CD4-positive, alpha-beta T cell treated with Interleukin-2 at 100 ng/mL for 4 hours (primary cell): ENCODE measurements around the gene JAG1.
A peak's percentile ranks its signal among the peaks of the same experiment; 100 is the strongest.

Experiments used
- DNase-seq: peaks from one replicate; pipeline ENCODE4 v3.0.0-alpha.2; 2020; ENCODE audit warnings: low spot score

Gene JAG1

DNA sequence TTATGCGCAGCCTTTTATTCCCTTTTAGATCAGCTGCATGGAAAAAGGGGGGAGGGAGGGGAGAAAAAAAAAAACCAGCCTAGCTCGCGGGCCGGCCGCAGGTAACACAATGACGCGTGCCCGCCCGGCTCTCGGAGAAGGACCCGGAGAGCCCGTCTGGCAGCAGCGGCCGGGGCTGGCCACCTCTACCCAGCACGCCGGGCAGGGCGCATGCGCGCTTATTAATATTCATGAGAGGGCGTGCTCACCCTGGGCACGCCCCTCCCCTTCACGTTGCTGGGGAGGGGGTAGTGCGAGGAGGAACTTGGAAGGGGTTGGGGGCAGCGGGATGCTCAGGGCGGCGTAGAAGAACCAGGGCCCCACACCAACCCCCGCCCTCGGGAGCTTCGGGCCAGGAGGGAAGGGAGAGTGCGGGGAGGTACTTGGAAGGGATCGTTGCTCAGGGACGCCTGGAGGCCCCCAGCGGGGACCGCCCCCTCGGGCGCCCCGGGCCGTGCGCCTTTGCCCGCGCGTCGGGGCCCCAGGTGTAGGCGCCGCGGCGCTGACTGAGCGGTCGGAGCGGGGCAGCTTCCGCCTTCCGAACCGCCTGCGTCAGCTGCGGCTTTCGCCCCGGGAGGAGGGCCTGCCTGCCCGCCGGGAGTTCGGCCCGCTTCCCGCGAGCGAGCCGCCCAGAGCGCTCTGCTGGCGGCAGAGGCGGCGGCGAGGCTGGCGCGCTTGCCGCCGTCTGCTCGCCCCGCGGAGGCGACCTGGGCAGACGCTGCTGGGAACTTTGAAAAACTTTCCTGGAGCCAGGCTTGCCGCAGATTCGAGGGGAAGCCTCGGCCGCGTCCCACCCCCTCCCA is at the start of gene JAG1:
Gene JAG1, minus strand, starts transcription at position 158 of the 842 bp plus-strand sequence. CDS start 469 bp downstream, outside the sequence.
- DNase-seq: peak; percentile 34

DNA sequence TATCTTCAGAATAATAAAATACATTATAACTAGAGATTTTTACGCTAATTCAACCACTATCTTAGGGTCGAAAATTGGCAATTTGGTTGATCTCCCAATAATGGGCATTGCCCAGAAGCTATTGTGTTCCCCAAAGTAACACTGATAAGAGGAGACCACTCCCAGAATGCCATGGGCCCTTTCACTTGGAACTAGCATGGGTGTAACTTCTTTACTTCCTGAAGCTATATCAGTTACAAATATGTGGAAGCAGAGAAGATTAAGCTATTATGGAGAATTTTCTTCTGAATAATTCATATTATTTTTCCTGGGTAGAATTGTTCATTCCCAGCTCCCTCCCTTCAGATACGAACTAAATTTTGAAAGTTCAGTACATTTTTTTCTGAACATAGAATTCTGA is 48.2 kb upstream of the JAG1 start:
- DNase-seq: no peak

DNA sequence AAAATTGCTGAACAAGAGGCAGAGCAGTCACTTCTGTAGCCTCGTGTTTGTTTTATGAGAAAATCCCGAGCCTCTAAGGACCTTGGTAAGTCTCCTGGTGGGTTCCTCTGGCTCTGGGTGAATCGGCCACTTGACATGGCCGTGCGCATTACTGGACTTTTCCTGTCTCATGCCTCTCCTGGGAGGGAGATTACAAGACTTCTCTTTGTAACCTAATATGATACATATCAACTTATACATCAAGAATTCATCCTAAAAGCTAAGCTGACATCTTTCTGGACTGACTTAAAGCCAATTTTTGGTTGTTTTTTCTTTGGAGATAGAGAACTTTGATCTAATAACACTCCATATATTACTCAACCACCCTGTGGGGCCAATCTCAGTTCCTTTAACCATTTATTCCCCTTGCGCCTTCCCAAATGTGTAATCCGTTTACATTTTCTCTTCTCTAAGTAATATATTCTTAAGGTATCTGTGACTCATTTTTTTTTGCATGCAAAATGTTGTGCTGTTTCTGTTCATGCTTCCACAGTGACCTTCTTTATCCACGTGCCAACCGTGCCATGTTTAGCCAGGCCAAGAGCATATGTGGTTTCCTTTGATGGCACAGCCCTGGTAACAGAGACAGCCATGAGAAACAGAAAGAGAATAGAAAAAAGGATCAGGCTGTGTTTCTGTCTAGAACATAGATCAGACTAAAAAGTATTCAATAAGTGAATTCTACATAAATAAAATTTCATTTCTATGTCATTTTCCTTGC is 47.5 kb upstream of the JAG1 start:
- no peak for DNase-seq

DNA sequence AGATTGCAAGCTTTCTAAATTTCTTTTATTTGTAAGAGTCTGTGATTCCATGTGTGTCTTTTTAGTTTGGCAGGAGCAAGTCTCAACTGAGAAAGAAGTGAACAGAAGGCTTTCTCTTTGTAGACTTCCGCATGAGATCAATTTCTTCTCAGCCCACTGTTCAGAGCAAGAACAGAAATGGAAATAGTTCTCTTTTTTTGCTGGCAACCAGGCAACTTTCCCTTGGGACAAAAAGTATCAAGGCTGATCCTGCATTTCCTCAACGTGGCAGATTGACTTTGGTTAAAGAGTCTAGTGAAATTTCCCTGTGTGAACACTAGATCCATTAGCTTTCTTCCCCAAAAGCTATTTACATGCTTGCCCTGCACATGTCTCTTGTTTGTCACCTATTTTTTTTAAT is 46.8 kb upstream of the JAG1 start:
- DNase-seq: no peak

DNA sequence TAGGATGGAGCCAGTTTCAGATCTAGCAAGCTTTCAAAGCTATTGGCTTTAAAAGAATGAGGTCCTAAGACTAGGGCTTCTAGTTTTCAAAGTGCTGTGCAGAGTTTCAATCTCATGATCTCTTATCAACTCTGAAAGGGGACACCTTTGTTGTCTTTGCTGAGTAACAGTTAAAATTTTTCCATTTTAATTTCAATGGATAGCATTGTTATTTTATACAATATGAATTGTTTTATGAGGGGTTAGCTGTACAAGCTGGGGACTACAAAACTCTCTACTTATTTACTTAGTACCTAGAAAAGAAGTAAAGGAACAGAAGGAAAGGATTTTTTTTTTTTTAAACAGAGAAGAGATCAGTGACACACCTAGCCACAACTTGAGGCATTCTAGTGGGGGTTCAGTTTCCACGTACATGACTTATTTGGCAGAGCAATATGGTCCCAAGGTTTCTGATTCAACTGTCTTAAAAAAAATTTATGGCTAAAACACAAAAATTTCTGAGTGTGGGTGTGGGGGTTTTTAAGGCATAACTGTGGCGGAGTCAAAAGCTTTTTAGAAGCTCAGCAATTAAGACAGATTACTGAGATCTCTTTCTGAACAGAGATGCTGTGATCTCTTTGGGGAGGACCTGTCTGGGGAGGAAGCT is 46.1 kb upstream of the JAG1 start:
- no peak for DNase-seq

DNA sequence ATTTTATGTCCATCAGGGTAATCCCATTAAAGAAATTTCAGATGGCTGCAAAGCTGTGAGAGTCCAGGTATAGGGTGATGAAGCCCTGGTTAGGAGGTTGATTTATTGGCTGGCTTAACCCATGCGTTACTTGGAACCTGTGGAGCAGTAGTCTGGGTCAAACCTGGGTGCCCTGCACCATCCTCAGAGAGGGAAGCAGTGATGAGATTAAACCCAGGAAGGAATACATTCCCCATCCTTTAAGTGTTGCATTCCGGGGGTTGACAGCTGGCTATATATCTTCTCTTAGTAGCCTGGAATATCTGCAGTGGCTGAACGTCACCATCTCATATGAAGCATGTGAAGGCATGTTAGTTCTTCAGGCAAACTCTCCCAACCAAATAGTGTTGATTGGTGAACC is 44.9 kb upstream of the JAG1 start:
- no peak for DNase-seq

DNA sequence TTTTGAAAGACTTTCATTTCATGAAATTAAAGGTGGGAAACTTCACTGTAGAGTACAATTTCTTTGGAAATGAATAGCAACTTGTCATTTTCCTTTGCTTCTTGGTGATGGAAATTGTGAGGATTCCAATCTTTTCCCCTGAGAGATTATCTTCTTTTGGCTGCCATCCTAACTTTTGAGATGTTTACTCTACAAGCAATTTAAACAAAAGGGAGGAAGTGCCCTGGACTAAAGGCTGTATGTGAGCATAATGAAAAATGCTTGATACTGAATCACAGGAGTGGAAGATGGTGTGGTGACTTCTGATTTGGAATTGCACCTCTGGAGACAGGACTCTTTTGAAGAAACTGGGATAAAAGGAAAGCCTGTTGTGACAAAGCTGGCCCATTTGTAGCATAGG is 43.1 kb upstream of the JAG1 start:
- no peak for DNase-seq

DNA sequence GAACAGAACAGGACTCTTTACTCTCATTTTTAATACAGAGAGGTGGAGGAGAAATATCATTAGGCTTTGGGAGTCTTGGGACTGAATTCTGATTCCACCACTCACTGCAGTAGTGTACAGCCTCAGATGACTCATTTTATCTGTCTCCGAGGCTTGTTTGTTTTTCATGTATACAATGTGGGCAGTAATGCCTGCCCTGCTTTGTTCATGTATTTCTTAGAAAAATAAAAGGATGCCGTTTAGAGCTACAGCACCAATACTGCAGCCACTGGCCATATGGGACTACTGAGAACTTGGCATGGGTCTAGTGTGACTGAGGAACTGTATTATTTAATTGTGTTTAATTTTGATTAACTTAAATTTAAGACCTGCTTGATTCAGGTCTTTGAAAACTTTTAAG is 41.2 kb upstream of the JAG1 start:
- DNase-seq: no peak

DNA sequence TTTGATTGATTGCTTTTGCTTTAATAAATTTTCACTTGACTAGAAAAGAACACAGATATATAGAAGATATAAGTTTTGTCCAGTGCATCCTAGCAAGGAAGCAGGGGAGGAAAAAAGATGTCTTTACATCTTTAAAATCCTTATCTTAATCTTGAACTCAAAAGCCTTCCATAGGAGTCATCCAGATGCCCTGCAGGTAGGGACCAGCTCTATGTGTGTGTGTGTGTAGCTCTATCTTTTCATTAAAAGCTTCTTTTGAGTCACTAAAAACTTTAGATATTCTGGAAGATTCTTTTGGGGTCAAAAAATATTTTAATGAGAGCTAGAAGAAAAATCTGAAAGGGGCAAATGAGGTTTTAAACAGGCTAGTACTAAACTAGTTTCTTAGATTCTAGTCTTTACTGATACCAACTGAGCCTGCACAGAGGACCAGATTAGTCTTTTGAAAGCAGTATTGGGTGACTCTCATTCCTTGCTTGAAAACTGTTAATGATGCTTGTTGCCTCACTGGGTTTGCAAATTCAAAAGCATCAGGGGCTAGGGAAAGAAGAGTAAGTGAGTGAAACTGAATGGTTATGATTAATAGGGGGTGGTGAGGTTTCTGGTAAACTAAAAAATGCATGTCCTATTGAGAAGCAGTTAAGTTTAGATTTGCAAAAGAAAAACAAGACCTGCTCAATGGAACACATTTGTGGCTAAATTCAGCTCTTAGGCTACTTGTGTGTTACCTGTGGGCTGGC is 40.6 kb upstream of the JAG1 start:
- DNase-seq: no peak

DNA sequence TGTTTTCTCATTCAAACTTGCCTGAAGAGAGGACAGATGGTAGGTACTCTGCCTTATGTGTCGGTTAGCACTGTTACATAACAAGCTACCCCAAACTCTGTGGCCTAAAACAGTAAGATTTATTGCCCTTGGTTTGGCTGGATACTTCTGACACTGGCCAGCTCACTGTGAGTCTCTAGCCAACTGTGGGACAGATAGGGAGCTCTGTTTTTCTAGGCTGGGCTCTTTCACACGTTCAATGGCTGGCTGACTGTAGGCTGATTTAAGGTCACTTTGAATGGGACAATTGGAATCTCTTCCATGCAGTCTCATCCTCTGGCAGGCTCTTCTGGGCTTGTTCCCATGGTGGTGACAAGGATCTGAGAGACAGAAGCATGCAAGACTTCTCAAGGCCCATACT is 39.4 kb upstream of the JAG1 start:
- no peak for DNase-seq

DNA sequence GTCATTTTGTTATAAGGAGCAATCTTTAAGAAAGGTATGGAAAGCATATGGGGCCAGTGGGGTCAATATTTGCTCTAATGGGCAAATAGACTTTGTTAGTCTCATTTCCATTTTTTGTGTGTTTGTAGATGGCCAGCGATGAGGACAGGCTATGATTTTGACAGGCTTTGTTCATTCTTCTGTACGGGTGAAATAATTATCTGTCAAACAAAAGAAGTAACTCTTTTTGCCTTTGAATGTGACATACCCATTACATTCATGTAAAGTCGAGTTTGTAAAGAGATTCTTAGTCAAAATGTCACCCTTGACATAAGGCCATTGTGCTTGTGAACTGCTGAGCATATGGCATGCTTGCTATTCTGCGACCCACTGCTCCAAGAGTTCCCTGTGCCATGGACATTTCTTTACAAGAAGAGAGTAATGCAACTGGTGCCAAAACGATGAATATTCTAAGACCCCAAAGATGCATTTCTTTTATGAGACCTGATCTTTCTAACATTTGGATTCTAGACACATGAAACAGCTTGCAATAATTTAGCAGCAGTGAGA is 38.2 kb upstream of the JAG1 start:
- no peak for DNase-seq

DNA sequence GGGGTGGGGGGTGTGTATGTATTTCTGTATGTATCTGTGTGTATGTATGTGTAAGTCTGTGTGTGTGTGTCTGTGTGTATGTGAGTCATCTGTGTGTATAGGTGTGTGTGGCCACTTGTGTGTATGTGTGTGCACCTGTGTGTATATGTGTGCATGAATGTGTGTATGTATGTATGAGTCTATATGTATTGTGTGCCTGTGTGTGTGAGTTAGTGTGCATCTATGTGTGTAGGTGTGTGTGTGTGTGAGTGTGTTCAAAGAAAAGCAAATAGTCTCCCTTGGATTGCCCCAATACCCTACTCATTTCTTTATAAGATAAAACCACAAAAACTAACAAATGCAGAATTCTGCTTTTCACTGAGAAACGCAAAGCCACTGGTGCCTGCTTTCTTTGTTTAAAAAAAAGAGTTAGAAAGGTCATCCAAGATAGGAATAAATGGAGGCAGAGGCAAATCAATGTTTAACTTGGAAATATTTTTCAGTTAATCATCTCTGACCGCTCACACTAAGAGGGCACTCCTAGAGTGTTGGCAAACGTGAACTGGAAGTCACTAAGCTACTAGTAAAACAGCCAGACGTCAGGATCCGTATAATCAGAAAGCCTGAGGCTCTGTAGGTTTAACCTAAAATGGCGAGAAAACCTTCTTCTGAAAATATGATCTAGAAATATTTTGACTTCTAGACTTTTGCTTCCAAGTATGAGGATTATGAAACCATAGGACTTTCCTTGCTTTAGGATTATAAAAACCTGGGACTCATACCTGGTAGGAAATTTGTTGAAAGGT is 37.4 kb upstream of the JAG1 start:
- DNase-seq: no peak

DNA sequence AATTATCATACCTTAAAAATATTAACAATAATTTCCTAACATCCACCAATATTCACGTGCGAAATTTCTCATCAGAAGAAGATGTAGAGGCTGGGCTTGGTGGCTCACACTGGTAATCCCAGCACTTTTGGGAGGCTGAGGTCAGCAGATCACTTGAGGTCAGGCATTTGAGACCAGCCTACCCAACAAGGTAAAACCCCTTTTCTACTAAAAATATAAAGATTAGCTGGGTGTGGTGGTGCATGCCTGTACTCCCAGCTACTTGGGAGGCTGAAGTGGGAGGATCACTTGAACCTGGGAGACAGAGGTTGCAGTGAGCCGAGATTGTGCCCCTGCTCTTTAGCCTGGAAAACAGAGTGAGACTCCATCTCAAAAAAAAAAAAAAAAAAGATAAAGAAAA is 36.1 kb upstream of the JAG1 start:
- DNase-seq: no peak

DNA sequence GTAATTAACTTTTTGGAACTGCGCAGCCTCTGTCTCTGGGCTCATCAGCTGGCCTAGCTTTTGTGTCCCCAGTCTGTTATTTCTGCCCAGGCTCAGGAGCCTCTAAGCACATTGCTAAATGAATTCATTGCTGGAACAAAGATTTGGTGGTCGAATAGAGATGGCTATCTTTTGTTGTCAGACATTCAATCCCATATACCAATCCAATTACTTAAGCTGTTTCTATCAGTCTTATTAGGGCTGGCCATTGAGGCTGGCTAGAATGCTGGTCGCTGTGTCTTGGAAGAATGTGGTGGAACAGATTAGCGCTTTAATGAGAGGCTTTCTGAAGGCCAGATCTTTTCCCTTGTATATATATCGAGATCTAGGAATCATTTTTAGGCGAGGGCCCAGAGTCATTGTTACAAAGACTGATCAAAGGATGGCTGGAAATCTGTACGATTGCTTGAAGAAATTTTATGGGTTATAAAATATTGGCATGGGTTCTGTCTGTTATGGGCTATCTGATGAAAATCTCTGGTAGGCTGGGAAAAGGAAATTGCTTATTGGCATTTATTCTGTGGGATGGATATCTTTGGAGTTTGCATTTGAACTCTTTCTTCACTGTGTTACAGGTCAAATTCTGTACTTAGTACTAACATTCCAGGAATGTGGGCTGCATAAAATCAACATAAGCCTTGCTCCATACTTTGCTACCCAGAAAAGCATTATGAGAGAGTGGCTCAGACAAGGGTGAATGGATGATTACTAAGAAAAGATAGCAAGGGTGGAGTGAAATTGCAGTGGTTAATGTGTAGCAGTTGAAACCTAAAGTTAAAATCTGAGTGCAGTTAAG is 34.8 kb upstream of the JAG1 start:
- DNase-seq: no peak

DNA sequence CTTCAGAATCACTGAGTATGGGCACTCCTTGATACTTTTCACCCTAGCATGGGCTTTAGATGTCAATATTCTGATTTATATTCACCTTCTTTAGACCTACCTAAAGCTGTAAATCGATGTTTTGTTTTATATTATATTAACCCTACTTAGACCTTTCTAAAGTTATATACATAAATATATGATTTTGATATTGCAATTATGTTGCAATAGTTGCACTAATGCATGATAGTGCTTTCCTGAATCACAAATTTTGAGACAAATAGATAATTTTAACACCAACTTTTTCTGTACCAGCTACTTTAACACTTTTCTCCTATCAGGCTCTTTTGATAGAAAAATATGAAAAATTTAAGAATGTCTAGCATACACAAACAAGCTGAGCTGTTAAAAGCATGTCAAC is 34.0 kb upstream of the JAG1 start:
- DNase-seq: no peak

DNA sequence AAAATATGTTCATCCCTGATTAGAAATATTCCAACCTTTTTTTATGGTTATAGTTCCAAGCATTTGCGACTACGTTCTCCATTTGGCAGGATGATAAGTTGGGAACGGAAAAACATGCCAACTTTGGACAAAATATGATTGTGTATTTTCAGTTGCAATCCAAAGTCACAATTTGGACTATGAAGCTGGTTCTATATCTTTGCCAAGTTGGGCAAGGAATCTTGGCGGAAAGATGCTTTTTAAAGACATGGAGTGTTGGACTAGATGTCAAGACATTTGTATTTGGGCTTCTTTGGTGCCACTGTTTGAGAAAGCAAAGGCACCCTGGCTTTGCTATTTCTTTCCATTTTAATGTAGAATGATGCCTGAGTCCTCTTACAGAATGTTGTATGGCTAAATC is 33.3 kb upstream of the JAG1 start:
- DNase-seq: no peak

DNA sequence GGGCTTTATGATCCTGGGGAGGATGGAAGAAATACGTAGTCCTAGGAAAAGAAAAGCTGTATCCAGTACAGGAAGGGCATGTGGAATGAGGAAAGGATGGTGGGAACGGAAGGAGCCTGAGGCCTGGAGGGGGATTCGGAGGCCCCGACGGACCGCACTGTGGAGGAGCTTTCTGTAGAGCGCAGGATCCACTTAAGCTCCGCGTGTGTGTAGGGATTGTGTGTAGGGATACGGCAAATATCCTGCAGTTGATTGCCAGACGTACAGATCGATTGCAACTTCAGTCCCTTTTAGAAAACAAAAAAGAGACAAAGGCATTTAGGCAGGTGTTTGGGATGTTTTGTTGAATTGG is 32.6 kb upstream of the JAG1 start:
- DNase-seq: no peak

DNA sequence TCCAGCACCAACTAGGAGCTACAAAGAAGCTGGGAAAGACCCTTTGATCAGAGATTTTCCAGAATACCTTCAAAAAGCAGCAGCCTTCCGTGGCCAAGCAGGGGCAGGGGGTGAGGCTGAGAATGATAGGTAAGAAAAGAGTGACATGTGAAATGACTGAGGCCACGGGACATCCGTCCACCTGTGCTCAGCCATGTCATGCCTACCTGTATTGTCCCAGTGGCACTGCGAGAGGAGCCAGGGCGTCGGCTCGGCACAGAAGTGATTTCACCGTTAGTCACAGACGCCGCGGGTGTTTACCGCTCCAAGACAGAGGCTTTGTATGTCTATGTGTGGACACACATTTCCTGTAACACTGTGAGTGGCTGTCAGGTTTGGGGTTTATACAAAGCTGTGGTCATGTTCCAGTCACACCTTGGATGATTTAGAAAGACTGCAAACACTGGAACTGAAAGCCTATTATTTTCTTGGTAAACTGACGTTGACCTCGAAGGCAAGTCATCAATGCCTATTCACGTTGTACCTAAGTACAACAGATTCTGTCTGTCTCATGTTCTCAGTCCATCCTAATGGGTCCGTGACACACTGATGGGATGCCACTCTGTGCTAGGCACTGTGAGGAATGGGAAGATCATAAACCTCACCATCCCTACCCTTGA is 32.1 kb upstream of the JAG1 start:
- DNase-seq: no peak

DNA sequence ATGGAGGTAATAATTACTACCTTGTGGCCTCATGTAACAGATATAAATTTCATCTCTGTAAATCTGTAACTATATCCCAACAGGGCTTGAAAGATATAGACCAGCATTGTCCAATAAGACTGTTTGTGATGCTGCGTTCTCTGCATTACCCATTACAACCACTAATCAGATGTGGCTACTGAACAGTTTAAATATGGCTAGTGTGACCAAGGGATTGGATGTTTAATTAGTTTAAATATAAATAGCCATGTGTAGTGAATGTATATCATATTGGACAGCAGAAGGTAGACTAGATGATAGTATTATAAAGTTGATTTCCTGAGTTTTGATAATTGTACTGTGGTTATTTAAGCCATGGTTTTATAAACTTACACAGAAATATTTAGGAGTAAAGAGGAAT is 27.8 kb upstream of the JAG1 start:
- no peak for DNase-seq

DNA sequence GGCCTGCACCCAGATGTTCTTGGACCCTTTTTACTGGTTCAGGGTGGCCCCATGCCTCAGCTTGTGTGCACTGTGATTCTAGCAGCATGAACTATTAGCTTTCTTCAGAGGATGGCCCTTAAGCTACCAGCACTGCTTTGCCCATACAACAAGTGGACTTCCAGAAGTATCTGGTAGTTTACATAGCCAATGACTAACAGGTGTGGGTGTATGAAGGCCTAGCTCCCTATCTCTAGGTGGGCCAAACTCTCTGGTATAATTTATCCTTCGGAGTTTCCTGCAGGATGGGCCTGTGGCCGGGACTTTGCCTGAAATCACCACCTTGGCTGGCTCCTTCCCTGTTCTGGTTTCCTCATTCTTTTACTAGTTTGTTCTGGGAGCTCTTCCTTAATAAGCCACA is 26.1 kb upstream of the JAG1 start:
- no peak for DNase-seq
